ENCODE data around the gene SLC1A1.

The SLC1A1 gene

GRCh38 chr9:4622016-4622415, 131.7 kb downstream of the SLC1A1 start:
- no peak overlapping the region for H3K27ac ChIP-seq
- no peak for TF ChIP-seq CTCF (conservative IDR thresholded peaks at IDR 0.05)

- no peak for TF ChIP-seq CTCF (conservative IDR thresholded peaks at IDR 0.05)
- no peak overlapping the region for H3K27ac ChIP-seq
Observed at GRCh38 chr9:4630836-4631235, 140.6 kb downstream of the SLC1A1 start.
